ENCODE measurements around the gene CAPNS1. TPM values are rescaled to one million over a fixed set of nuclear protein-coding genes. Genes with fewer than 3 reads are reported as not detected.
"Not testable (repeated sequence)": the region's sequence is repeated elsewhere in the genome, so short reads cannot be mapped to it uniquely, and the experiment has no call there.

CAPNS1 gene
- total RNA-seq, 1 donor from 2014 or later = 262 TPM

DNA sequence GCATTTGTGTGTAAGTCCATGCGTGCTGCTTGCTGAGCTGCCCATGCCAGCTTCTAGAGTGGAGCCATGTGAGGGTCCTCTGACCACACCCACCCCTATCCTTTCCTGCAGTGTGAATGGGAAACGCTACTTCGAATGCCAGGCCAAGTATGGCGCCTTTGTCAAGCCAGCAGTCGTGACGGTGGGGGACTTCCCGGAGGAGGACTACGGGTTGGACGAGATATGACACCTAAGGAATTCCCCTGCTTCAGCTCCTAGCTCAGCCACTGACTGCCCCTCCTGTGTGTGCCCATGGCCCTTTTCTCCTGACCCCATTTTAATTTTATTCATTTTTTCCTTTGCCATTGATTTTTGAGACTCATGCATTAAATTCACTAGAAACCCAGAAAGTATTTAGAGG is 14.3 kb upstream of the CAPNS1 start:
- Histone ChIP-seq H3K36me3 (ENCODE audit: control insufficient read depth, insufficient read depth, low read length) (no peaks in the 10 kb centered on the region), H3K27me3 (ENCODE audit: control insufficient read depth, insufficient read depth, low read length) (no peaks in the 10 kb centered on the region), H3K4me3 (ENCODE audit: low read depth, low read length) (no peak overlapping the region)
- no peak for DNase-seq (ENCODE audit: low read depth)
- TF ChIP-seq, protein P1, sequence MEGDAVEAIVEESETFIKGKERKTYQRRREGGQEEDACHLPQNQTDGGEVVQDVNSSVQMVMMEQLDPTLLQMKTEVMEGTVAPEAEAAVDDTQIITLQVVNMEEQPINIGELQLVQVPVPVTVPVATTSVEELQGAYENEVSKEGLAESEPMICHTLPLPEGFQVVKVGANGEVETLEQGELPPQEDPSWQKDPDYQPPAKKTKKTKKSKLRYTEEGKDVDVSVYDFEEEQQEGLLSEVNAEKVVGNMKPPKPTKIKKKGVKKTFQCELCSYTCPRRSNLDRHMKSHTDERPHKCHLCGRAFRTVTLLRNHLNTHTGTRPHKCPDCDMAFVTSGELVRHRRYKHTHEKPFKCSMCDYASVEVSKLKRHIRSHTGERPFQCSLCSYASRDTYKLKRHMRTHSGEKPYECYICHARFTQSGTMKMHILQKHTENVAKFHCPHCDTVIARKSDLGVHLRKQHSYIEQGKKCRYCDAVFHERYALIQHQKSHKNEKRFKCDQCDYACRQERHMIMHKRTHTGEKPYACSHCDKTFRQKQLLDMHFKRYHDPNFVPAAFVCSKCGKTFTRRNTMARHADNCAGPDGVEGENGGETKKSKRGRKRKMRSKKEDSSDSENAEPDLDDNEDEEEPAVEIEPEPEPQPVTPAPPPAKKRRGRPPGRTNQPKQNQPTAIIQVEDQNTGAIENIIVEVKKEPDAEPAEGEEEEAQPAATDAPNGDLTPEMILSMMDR (IDR thresholded peaks at IDR 0.05; ENCODE audit: insufficient read depth, low read length, poor library complexity, severe bottlenecking) = no peak

DNA sequence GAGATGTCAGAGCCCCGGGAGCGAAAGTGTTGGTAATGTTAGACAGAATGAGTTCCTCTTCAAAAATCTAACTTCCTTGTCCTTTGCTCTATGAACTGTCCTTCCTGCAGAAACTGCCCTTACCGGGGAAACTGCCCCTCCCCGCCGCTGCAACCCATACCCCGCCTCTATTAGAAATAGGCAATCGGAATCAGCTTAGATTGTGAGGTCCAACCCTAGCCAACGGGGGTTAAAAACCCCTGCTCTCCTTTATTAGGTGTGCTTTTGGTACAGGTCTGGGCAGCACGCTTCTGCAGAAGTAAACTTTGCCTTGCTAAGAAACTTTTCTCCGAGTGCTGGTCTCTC is 11.5 kb upstream of the CAPNS1 start:
- TF ChIP-seq, protein P1 (IDR thresholded peaks at IDR 0.05; ENCODE audit: insufficient read depth, low read length, poor library complexity, severe bottlenecking) = no peak
- no peak for DNase-seq (ENCODE audit: low read depth)
- H3K27me3 ChIP-seq (ENCODE audit: control insufficient read depth, insufficient read depth, low read length) = no peaks in the 10 kb centered on the region
- no peaks in the 10 kb centered on the region for H3K36me3 ChIP-seq (ENCODE audit: control insufficient read depth, insufficient read depth, low read length)
- peak overlapping the region; percentile 47 for H3K4me3 ChIP-seq (ENCODE audit: low read depth, low read length)

DNA sequence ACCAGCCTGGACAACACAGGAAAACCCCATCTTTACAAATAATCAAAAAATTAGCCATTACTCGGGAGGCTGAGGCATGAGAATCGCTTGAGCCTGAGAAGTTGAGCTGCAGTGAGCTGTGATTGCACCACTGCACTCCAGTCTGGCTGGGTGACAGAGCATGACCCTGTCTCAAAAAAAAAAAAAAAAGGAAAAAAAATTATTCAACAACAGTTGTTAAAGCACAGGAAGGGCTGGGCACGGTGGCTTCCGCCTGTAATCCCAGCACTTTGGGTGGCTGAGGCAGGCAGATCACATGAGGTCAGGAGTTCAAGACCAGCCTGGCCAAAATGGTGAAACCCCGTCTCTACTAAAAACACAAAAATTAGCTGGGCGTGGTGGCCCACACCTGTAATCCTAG is 8.6 kb upstream of the CAPNS1 start:
- not testable (repeated sequence) for DNase-seq (ENCODE audit: low read depth); H3K36me3 ChIP-seq (ENCODE audit: control insufficient read depth, insufficient read depth, low read length); H3K4me3 ChIP-seq (ENCODE audit: low read depth, low read length); H3K27me3 ChIP-seq (ENCODE audit: control insufficient read depth, insufficient read depth, low read length)

DNA sequence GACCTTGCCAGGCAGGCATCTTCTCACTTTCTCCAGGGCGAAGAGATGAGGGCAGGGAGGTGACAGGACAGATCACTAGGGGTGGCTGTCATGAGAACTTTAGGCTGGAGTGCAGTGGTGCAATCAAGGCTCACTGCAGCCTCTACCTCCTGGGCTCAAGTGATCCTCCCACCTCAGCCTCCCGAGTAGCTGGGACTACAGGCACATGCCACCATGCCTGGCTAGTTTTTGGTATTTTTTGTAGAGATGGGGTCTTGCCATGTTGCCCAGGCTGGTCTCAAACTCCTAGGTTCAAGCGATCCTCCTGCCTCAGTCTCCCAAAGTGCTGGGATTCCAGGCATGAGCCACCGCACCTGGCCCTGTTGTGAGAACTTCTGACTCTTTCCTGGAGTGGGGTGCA is 5.0 kb upstream of the CAPNS1 start:
- not testable (repeated sequence) for H3K4me3 ChIP-seq (ENCODE audit: low read depth, low read length); DNase-seq (ENCODE audit: low read depth); H3K36me3 ChIP-seq (ENCODE audit: control insufficient read depth, insufficient read depth, low read length); H3K27me3 ChIP-seq (ENCODE audit: control insufficient read depth, insufficient read depth, low read length)

DNA sequence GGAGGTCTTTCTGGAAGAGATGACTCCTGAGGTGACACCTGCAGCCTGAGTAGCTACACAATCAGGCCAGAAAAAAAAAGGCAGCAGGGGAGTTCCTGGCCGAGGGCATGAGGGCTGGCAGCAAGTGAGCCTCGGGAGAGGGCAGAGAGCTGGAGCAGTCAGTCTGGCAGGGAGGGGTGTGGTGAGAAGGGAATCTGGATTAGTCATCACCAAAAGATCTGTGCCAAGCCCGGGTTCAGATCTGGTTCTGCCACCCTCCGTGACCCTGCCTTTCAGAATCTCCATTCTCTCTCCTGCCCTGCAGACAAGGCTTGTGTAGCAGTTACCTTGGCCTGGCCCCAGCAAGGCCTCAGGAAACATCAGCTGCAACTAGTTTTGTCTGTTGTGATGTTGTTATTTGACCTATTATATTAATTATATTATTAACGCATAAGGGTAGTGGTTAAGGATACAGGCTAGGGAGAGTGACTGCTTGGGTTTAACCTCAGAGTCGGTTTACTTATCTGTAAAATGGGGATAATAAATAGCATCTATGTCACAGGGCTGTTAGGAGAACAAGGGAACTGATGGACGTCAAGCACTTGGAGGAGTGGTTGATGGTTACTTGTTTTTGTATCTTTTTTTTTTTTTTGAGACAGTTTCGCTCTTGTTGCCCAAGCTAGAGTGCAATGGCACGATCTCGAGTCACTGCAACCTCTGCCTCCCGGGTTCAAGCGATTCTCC is 2.7 kb upstream of the CAPNS1 start:
- DNase-seq (ENCODE audit: low read depth) = no peak
- Histone ChIP-seq H3K4me3 (ENCODE audit: low read depth, low read length) (no peak overlapping the region), H3K36me3 (ENCODE audit: control insufficient read depth, insufficient read depth, low read length) (no peaks in the 10 kb centered on the region), H3K27me3 (ENCODE audit: control insufficient read depth, insufficient read depth, low read length) (no peaks in the 10 kb centered on the region)
- TF ChIP-seq, protein P1 (IDR thresholded peaks at IDR 0.05; ENCODE audit: insufficient read depth, low read length, poor library complexity, severe bottlenecking) = no peak

DNA sequence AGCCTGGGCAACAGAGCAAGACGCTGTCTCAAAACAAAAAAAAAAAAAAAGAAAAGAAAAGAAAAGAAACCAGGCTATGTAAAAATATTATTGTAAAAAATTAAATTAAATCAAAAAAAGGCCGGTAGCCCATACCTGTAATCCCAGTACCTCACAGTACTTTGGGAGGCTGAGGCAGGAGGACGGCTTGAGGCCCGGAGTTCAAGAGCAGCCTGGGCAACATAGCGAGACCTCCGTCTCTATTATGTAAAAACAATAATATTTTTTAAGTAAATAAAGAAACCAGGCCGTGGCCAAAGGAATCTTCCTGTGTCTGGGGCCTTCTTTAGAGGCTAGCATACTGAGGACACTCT is 770 bp upstream of the CAPNS1 start:
- no peak for DNase-seq (ENCODE audit: low read depth)
- H3K36me3 ChIP-seq (ENCODE audit: control insufficient read depth, insufficient read depth, low read length) = peaks cover 4% of the 10 kb centered on the region
- H3K4me3 ChIP-seq (ENCODE audit: low read depth, low read length) = peak overlapping the region; percentile 91
- TF ChIP-seq, protein P1 (IDR thresholded peaks at IDR 0.05; ENCODE audit: insufficient read depth, low read length, poor library complexity, severe bottlenecking) = no peak
- H3K27me3 ChIP-seq (ENCODE audit: control insufficient read depth, insufficient read depth, low read length) = no peaks in the 10 kb centered on the region

DNA sequence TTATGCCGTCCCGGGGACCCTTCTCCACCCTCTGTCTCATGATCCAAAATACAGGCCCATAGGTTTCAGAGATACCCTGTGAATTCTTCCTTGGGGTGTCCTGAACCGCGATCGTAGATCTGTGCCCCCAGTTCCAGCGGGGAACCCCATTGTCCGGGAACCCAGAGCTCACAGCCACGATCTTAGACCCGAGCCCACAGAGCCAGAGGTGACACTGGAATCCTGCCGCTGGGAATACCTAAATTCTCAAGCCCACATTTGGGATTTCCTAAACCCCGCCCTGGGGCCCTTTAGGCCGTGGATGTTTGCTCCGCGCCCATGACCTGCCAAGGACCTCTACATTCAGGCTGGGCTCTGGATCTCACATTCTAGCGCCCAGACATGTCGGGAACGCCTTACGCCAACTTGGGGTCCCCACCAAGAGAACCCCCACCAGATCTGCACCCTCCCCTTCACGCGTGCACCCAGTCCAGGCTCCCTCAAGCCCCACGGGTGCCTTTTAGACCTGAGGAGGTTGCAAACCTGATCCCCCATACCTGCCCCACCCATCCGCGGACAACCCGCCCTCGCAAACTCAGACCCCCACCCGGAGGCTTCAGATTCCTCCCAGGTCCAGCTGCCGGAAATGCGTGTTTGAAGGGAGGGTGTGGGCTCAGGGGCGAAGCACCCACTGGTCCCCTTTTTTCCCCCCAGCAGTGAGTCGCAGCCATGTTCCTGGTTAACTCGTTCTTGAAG is 605 bp downstream of the CAPNS1 start:
- Histone ChIP-seq H3K36me3 (ENCODE audit: control insufficient read depth, insufficient read depth, low read length) (peaks cover 4% of the 10 kb centered on the region), H3K27me3 (ENCODE audit: control insufficient read depth, insufficient read depth, low read length) (no peaks in the 10 kb centered on the region), H3K4me3 (ENCODE audit: low read depth, low read length) (peak overlapping the region; percentile 91)
- TF ChIP-seq, protein P1 (IDR thresholded peaks at IDR 0.05; ENCODE audit: insufficient read depth, low read length, poor library complexity, severe bottlenecking) = no peak
- DNase-seq (ENCODE audit: low read depth) = no peak

Measured in kidney epithelial cell (primary cell).